Transverse colon (tissue), 4 donors: ENCODE results near the gene EDAR.

ENCODE experiments used
- CTCF ChIP-seq, 5 experiments: fragments of 200-600 bp in 3 of 5; fragments of 450-650 bp in 2 of 5; sonication (generic) in 3 of 5; IDR thresholded peaks; 1 replicate in 2 of 5; 2 replicates in 3 of 5; pipeline ENCODE4 v1.5.1; 2016 to 2017; ENCODE audit warnings: antibody characterized with exemption in 5 of 5, inconsistent platforms in 3 of 5, mild to moderate bottlenecking in 2 of 5, moderate library complexity in 1 of 5
- EP300 ChIP-seq: sonication (generic); formaldehyde crosslinking; IDR thresholded peaks from one replicate; pipeline ENCODE4 v1.6.1; 2017; ENCODE audit warnings: antibody characterized with exemption, low read depth
- POLR2A ChIP-seq: fragments of 450-650 bp; IDR thresholded peaks from one replicate; pipeline ENCODE4 v1.6.1; 2016; ENCODE audit warnings: antibody characterized with exemption, mild to moderate bottlenecking, moderate library complexity
- POLR2AphosphoS5 ChIP-seq, 3 donors: sonication (generic); formaldehyde crosslinking; IDR thresholded peaks; one replicate each; pipeline ENCODE4 v1.6.1; 2016; ENCODE audit warnings: antibody characterized with exemption in 3 of 3

GRCh38 chr2:108941767-108942166, 47.3 kb downstream of the EDAR start:
- TF ChIP-seq POLR2A = no peak
- no peak for TF ChIP-seq POLR2AphosphoS5 (IDR thresholded peaks at IDR 0.05)
- TF ChIP-seq CTCF (IDR thresholded peaks at IDR 0.05) = no peak
- TF ChIP-seq EP300 = no peak
